Mesenchymal stem cell (in vitro differentiated cells and primary cell): ENCODE results near the gene MSI2.

Experiments
- DNase-seq: peaks from one replicate; pipeline ENCODE4 v3.0.0-alpha.2; 2013
- H2AFZ ChIP-seq: one replicate; pipeline ENCODE4 v1.6.1; 2013; ENCODE audit warnings: low read depth, mild to moderate bottlenecking, control low read depth, inconsistent platforms, low read length, moderate library complexity
- H2AK5ac ChIP-seq: 2 replicates; pipeline ENCODE4 v1.6.1; 2013; ENCODE audit warnings: low read length, moderate library complexity, mild to moderate bottlenecking, inconsistent platforms; ENCODE audit not compliant: severe bottlenecking
- H2BK120ac ChIP-seq: one replicate; pipeline ENCODE4 v1.6.1; 2013; ENCODE audit warnings: low read depth, mild to moderate bottlenecking, inconsistent platforms, low read length, moderate library complexity
- H2BK12ac ChIP-seq, 2 experiments: one replicate each; pipeline ENCODE4 v1.6.1; 2013; ENCODE audit warnings: inconsistent platforms in 2 of 2, low read length in 2 of 2, mild to moderate bottlenecking in 2 of 2, moderate library complexity in 2 of 2, control low read depth in 1 of 2
- H2BK15ac ChIP-seq: one replicate; pipeline ENCODE4 v1.6.1; 2013; ENCODE audit warnings: mild to moderate bottlenecking, low read depth, inconsistent platforms; ENCODE audit not compliant: poor library complexity, severe bottlenecking
- H2BK5ac ChIP-seq: 2 replicates; pipeline ENCODE4 v1.6.1; 2013; ENCODE audit warnings: low read depth, mild to moderate bottlenecking, low read length, control low read depth, inconsistent platforms; ENCODE audit not compliant: poor library complexity, severe bottlenecking
- H3K14ac ChIP-seq, 2 experiments: one replicate each; pipeline ENCODE4 v1.6.1; 2013; ENCODE audit warnings: inconsistent platforms in 2 of 2, low read length in 2 of 2, control low read depth in 1 of 2, mild to moderate bottlenecking in 1 of 2, moderate library complexity in 1 of 2
- H3K18ac ChIP-seq, 2 experiments: one replicate each; pipeline ENCODE4 v1.6.1; 2013; ENCODE audit warnings: inconsistent platforms in 2 of 2, low read length in 2 of 2, control low read depth in 1 of 2, low read depth in 1 of 2, mild to moderate bottlenecking in 1 of 2
- H3K23ac ChIP-seq, 2 experiments: one replicate each; pipeline ENCODE4 v1.6.1; 2013; ENCODE audit warnings: inconsistent platforms in 2 of 2, low read length in 2 of 2, mild to moderate bottlenecking in 2 of 2, moderate library complexity in 2 of 2, control low read depth in 1 of 2
- H3K27ac ChIP-seq: 2 replicates; pipeline ENCODE4 v1.5.1; 2013; ENCODE audit warnings: mild to moderate bottlenecking, moderate library complexity, low read length, control low read depth, inconsistent platforms; ENCODE audit not compliant: poor library complexity, severe bottlenecking
- H3K27me3 ChIP-seq, 2 experiments: 2 replicates each; pipeline versions ENCODE4 v1.6.1 to v1.7.0; 2013; ENCODE audit warnings: low read length in 2 of 2, mild to moderate bottlenecking in 2 of 2, moderate library complexity in 2 of 2, control low read depth in 1 of 2, inconsistent platforms in 1 of 2; ENCODE audit not compliant: control insufficient read depth in 1 of 2, insufficient read depth in 1 of 2
- H3K36me3 ChIP-seq, 2 experiments: 2 replicates each; pipeline versions ENCODE4 v1.6.1 to v1.7.0; 2013; ENCODE audit warnings: low read length in 2 of 2, control low read depth in 1 of 2, inconsistent platforms in 1 of 2, low read depth in 1 of 2, mild to moderate bottlenecking in 1 of 2; ENCODE audit not compliant: insufficient read depth in 2 of 2, control insufficient read depth in 1 of 2
- H3K4ac ChIP-seq, 2 experiments: one replicate each; pipeline ENCODE4 v1.6.1; 2013; ENCODE audit warnings: inconsistent platforms in 2 of 2, low read length in 2 of 2, mild to moderate bottlenecking in 2 of 2, moderate library complexity in 2 of 2, control low read depth in 1 of 2, low read depth in 1 of 2
- H3K4me1 ChIP-seq: 2 replicates; pipeline ENCODE4 v1.6.1; 2013; ENCODE audit warnings: low read depth, low read length, control low read depth; ENCODE audit not compliant: control insufficient read depth, insufficient read depth
- H3K4me2 ChIP-seq: 2 replicates; pipeline ENCODE4 v1.6.1; 2013; ENCODE audit warnings: low read length, mild to moderate bottlenecking, inconsistent platforms; ENCODE audit not compliant: poor library complexity, severe bottlenecking
- H3K4me3 ChIP-seq, 2 experiments: 2 replicates each; pipeline versions ENCODE4 v1.5.1 to v1.7.0; 2013; ENCODE audit warnings: low read length in 2 of 2, mild to moderate bottlenecking in 2 of 2, control low read depth in 1 of 2, low read depth in 1 of 2; ENCODE audit not compliant: insufficient read depth in 1 of 2
- H3K79me1 ChIP-seq: replicated peaks from 2 replicates; pipeline ENCODE4 v1.6.1; 2013; ENCODE audit warnings: mild to moderate bottlenecking, control low read depth, low read length, inconsistent platforms; ENCODE audit not compliant: poor library complexity, severe bottlenecking
- H3K9ac ChIP-seq: 2 replicates; pipeline ENCODE4 v1.7.0; 2013; ENCODE audit warnings: mild to moderate bottlenecking, low read length, moderate library complexity
- H3K9me3 ChIP-seq: 2 replicates; pipeline ENCODE4 v1.7.0; 2013; ENCODE audit warnings: mild to moderate bottlenecking, low read length; ENCODE audit not compliant: control insufficient read depth
- H4K8ac ChIP-seq: one replicate; pipeline ENCODE4 v1.6.1; 2013; ENCODE audit warnings: inconsistent platforms, mild to moderate bottlenecking, low read length, moderate library complexity
- H4K91ac ChIP-seq: one replicate; pipeline ENCODE4 v1.6.1; 2013; ENCODE audit warnings: mild to moderate bottlenecking, low read length, inconsistent platforms
- WGBS: methylation state at CpG from one replicate; pipeline ENCODE4 v1.1.7; 2013; ENCODE audit warnings: mixed read lengths; 5-methylcytosine and 5-hydroxymethylcytosine counted together

MSI2 gene

GRCh38 chr17:57319806-57320205 is 63.5 kb downstream of the MSI2 start:
- H3K9me3 ChIP-seq: no peaks in the 10 kb centered on the region
- H3K4me1 ChIP-seq: peaks cover 2% of the 10 kb centered on the region
- no peak overlapping the region for H3K4ac ChIP-seq
- H2BK120ac ChIP-seq: no peak overlapping the region
- 93% methylated on average over 9 of the region's 9 CpGs for WGBS
- peaks cover 60% of the 10 kb centered on the region for H3K79me1 ChIP-seq
- H2BK5ac ChIP-seq: no peak overlapping the region
- H3K9ac ChIP-seq: no peak overlapping the region
- no peak overlapping the region for H3K27ac ChIP-seq
- no peak for DNase-seq
- no peak overlapping the region for H3K18ac ChIP-seq
- H3K14ac ChIP-seq: no peak overlapping the region
- H4K8ac ChIP-seq: no peak overlapping the region
- no peak overlapping the region for H3K23ac ChIP-seq
- no peak overlapping the region for H3K4me2 ChIP-seq
- no peaks in the 10 kb centered on the region for H3K27me3 ChIP-seq
- H2BK12ac ChIP-seq: no peak overlapping the region
- no peak overlapping the region for H3K4me3 ChIP-seq
- no peak overlapping the region for H4K91ac ChIP-seq
- H2AK5ac ChIP-seq: no peak overlapping the region
- H2AFZ ChIP-seq: no peak overlapping the region
- H2BK15ac ChIP-seq: no peak overlapping the region
- H3K36me3 ChIP-seq: peaks cover 0 to 30% of the 10 kb centered on the region in 2 experiments

GRCh38 chr17:57323391-57323790 is 67.1 kb downstream of the MSI2 start:
- Histone ChIP-seq H2BK5ac (no peak overlapping the region), H3K9me3 (no peaks in the 10 kb centered on the region), H3K14ac (peak overlapping the region in 1 of 2 experiments; percentile 18), H3K36me3 (peaks cover 0 to 30% of the 10 kb centered on the region in 2 experiments), H2BK15ac (no peak overlapping the region), H3K23ac (no peak overlapping the region), H4K8ac (no peak overlapping the region), H3K4me3 (no peak overlapping the region), H2BK120ac (no peak overlapping the region), H3K79me1 (peaks cover 56% of the 10 kb centered on the region), H2AK5ac (no peak overlapping the region), H2BK12ac (no peak overlapping the region), H3K18ac (no peak overlapping the region), H3K27ac (no peak overlapping the region), H3K27me3 (no peaks in the 10 kb centered on the region), H2AFZ (no peak overlapping the region), H3K4ac (no peak overlapping the region), H3K4me2 (no peak overlapping the region), H3K4me1 (no peaks in the 10 kb centered on the region), H3K9ac (no peak overlapping the region), H4K91ac (no peak overlapping the region)
- WGBS: 93% methylated on average over 10 of the region's 10 CpGs
- no peak for DNase-seq

- Histone ChIP-seq H2BK12ac (no peak overlapping the region), H3K4me1 (no peaks in the 10 kb centered on the region)
- 98% methylated on average over 13 of the region's 13 CpGs for WGBS
Observed at GRCh38 chr17:57324060-57324459, 67.7 kb downstream of the MSI2 start.

GRCh38 chr17:57324631-57325030 is 68.3 kb downstream of the MSI2 start:
- H3K9ac ChIP-seq: no peak overlapping the region
- H3K4me2 ChIP-seq: no peak overlapping the region
- H2BK120ac ChIP-seq: no peak overlapping the region
- no peak overlapping the region for H2BK12ac ChIP-seq
- H2BK15ac ChIP-seq: no peak overlapping the region
- no peaks in the 10 kb centered on the region for H3K27me3 ChIP-seq
- H3K18ac ChIP-seq: no peak overlapping the region
- no peak overlapping the region for H3K4me3 ChIP-seq
- no peak overlapping the region for H3K14ac ChIP-seq
- H4K8ac ChIP-seq: no peak overlapping the region
- no peak overlapping the region for H2AK5ac ChIP-seq
- H4K91ac ChIP-seq: no peak overlapping the region
- no peak overlapping the region for H3K27ac ChIP-seq
- no peak overlapping the region for H3K23ac ChIP-seq
- H3K36me3 ChIP-seq: peaks cover 0 to 28% of the 10 kb centered on the region in 2 experiments
- no peaks in the 10 kb centered on the region for H3K9me3 ChIP-seq
- no peak overlapping the region for H2AFZ ChIP-seq
- no peaks in the 10 kb centered on the region for H3K4me1 ChIP-seq
- H3K79me1 ChIP-seq: peaks cover 50% of the 10 kb centered on the region
- DNase-seq: no peak
- H3K4ac ChIP-seq: no peak overlapping the region
- no peak overlapping the region for H2BK5ac ChIP-seq

More at GRCh38 chr17:57324060-57324459, 67.7 kb downstream of the MSI2 start:
- Histone ChIP-seq H3K9ac (no peak overlapping the region), H3K9me3 (no peaks in the 10 kb centered on the region), H3K23ac (no peak overlapping the region), H3K36me3 (peaks cover 0 to 30% of the 10 kb centered on the region in 2 experiments), H3K4ac (no peak overlapping the region), H3K4me3 (no peak overlapping the region), H3K79me1 (peaks cover 50% of the 10 kb centered on the region), H3K18ac (no peak overlapping the region), H3K27ac (no peak overlapping the region), H4K8ac (no peak overlapping the region), H2BK5ac (no peak overlapping the region), H3K14ac (no peak overlapping the region), H2BK120ac (no peak overlapping the region), H2BK15ac (no peak overlapping the region), H3K27me3 (no peaks in the 10 kb centered on the region), H3K4me2 (no peak overlapping the region), H2AFZ (no peak overlapping the region), H4K91ac (no peak overlapping the region), H2AK5ac (no peak overlapping the region)
- DNase-seq: no peak
